Measurements from ENCODE around the gene RPL32. TPM values are rescaled to one million over a fixed set of nuclear protein-coding genes. Genes with fewer than 3 reads are reported as not detected.

RPL32 gene
- total RNA-seq, 1 experiment from 2014 or later, result 2,021 TPM

DNA sequence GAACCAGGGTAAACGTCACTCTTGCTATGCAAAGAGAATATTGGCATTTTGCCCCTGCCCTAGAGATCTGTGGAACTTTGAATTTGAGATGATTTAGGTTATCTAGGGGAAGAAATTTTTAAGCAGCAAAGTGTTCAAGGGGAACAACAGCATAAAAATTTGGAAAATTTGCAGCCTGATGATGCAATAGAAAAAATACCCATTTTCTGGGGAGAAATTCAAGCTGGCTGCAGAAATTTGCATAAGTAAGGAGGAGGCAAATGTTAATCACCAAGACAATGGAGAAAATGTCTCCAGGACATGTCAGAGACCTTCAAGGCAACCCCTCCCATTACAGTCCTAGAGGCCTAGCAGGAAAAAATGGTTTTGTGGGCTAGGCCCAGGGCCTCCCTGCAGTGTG lies 4.4 kb upstream of the RPL32 start:
- no peak overlapping the region for H2BK20ac ChIP-seq (ENCODE audit: low read depth, low read length, poor library complexity, severe bottlenecking)
- Mint-ChIP-seq H3K27me3 (ENCODE audit: low read depth) (no peaks in the 10 kb centered on the region; the same call in none of the 2 replicates), H3K4me1 (peaks cover 6 to 7% of the 10 kb centered on the region in 2 experiments), H3K9me3 (peaks cover 25 to 26% of the 10 kb centered on the region in 2 experiments), H3K4me3 (no peak overlapping the region), H3K36me3 (ENCODE audit: insufficient read depth in 1 of 3, low read depth in 3 of 3) (peaks cover 6 to 21% (median 14%) of the 10 kb centered on the region in 3 experiments), H3K27ac (no peak overlapping the region)
- no CpG with 5 or more reads among the region's 1 CpG for WGBS (ENCODE audit: extremely low coverage, insufficient read length, low lambda C conversion rate)
- DNase-seq, result no peak
- H3K14ac ChIP-seq (ENCODE audit: insufficient read depth, low read length), result no peak overlapping the region
- H3K23me2 ChIP-seq (ENCODE audit: insufficient read length, low read depth, low read length, poor library complexity, severe bottlenecking), result peaks cover 4% of the 10 kb centered on the region
- H3K79me1 ChIP-seq (ENCODE audit: insufficient read depth, low read depth, low read length, poor library complexity, severe bottlenecking), result peaks cover under 1% of the 10 kb centered on the region
- TF ChIP-seq CTCF (conservative IDR thresholded peaks at IDR 0.05), result no peak
- no peak overlapping the region for H3K9ac ChIP-seq (ENCODE audit: extremely low read depth, insufficient read length, low read length)
- H3T11ph ChIP-seq (ENCODE audit: low read length), result no peak overlapping the region
- no peak overlapping the region for H2BK5ac ChIP-seq (ENCODE audit: insufficient read length, low read length)
- H3K18ac ChIP-seq (ENCODE audit: insufficient read length, low read depth, low read length), result no peak overlapping the region
- H4K20me1 ChIP-seq (ENCODE audit: control insufficient read depth, insufficient read depth, insufficient read length), result no peaks in the 10 kb centered on the region
- H4K91ac ChIP-seq (ENCODE audit: insufficient read length, low read depth, low read length), result no peak overlapping the region
- H2AK5ac ChIP-seq (ENCODE audit: insufficient read length, low read length), result no peak overlapping the region
- H2AFZ ChIP-seq (ENCODE audit: low read length), result no peak overlapping the region
- no peak overlapping the region for H3K4ac ChIP-seq (ENCODE audit: low read depth, low read length)
- H3K56ac ChIP-seq (ENCODE audit: insufficient read length, low read depth, low read length), result no peak overlapping the region
- no peak overlapping the region for H3K4me2 ChIP-seq (ENCODE audit: insufficient read depth, insufficient read length, low read length)
- H2BK15ac ChIP-seq (ENCODE audit: low read depth, low read length), result no peak overlapping the region
- H4K8ac ChIP-seq (replicated peaks; ENCODE audit: insufficient read length, low read depth, low read length), result no peak overlapping the region
- H2BK120ac ChIP-seq (ENCODE audit: low read depth, low read length, poor library complexity, severe bottlenecking), result no peak overlapping the region
- peaks cover 8% of the 10 kb centered on the region for H3K9me3 ChIP-seq (ENCODE audit: control insufficient read depth, low read depth, low read length)
- no peak overlapping the region for H3K23ac ChIP-seq (ENCODE audit: insufficient read length, low read depth, low read length)
- H3K4me1 ChIP-seq (ENCODE audit: insufficient read depth, low read length), result no peaks in the 10 kb centered on the region; the same call in 1 of the 2 replicates
- H2BK12ac ChIP-seq (ENCODE audit: insufficient read length, low read depth, low read length), result no peak overlapping the region
- H4K5ac ChIP-seq (ENCODE audit: insufficient read length, low read depth, low read length), result no peak overlapping the region
- no peak overlapping the region for H3K27ac ChIP-seq (ENCODE audit: insufficient read length, low read depth, low read length)
- H3K27me3 ChIP-seq (ENCODE audit: insufficient read depth, low read length), result no peaks in the 10 kb centered on the region
- peaks cover 5% of the 10 kb centered on the region; the same call in 1 of the 2 replicates for H3K79me2 ChIP-seq (ENCODE audit: insufficient read depth, low read length)
